Measurements from ENCODE around the gene ARID1B. TPM values are rescaled to one million over a fixed set of nuclear protein-coding genes. Genes with fewer than 3 reads are reported as not detected.

Gene ARID1B
- total RNA-seq, 1 donor from 2014 or later: 155 TPM

DNA sequence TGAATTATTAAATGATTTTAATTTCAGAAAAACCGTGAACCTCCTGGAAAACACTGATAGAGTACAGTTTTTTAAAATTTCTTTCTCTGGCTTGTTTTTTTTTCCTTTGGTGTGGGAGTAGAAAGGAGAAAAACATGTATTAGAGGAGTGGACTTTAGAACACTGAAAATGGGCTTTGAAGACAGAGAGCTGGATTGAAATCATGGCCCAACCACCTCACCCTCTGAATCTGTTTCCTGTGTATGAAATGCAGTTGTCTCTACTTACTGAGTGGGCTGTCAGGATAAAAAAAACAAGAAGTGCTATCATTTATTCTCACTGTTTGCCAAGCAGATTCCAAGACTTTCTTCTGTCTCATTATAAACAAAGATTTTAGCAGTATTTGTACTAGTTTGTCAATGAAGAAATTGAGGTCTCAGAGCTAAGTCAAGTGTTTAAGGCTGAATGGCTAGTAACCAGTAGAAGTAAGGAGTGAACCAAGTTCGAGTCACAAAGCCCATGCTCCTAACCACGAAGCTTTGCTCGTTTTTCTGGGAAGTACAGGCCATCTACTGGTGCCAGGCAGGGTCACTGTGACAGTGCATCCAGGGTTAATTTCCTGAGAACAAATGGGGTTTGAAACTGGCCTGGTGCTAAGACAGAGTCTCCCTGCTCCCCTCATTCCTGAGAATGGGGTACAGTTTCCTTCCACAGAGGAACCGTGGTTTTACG is 289.8 kb downstream of the ARID1B start:
- Mint-ChIP-seq H3K9me3 (no peaks in the 10 kb centered on the region), H3K27ac (peak overlapping the region; percentile 72), H3K4me3 (no peak overlapping the region), H3K27me3 (ENCODE audit: low read depth) (no peaks in the 10 kb centered on the region), H3K4me1 (peaks cover 62% of the 10 kb centered on the region), H3K36me3 (no peaks in the 10 kb centered on the region)
- DNase-seq (ENCODE audit: low spot score in 2 of 2, unreplicated experiment in 2 of 2): no peak
- TF ChIP-seq, protein P1, sequence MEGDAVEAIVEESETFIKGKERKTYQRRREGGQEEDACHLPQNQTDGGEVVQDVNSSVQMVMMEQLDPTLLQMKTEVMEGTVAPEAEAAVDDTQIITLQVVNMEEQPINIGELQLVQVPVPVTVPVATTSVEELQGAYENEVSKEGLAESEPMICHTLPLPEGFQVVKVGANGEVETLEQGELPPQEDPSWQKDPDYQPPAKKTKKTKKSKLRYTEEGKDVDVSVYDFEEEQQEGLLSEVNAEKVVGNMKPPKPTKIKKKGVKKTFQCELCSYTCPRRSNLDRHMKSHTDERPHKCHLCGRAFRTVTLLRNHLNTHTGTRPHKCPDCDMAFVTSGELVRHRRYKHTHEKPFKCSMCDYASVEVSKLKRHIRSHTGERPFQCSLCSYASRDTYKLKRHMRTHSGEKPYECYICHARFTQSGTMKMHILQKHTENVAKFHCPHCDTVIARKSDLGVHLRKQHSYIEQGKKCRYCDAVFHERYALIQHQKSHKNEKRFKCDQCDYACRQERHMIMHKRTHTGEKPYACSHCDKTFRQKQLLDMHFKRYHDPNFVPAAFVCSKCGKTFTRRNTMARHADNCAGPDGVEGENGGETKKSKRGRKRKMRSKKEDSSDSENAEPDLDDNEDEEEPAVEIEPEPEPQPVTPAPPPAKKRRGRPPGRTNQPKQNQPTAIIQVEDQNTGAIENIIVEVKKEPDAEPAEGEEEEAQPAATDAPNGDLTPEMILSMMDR (IDR thresholded peaks at IDR 0.05; ENCODE audit: unreplicated experiment): no peak

DNA sequence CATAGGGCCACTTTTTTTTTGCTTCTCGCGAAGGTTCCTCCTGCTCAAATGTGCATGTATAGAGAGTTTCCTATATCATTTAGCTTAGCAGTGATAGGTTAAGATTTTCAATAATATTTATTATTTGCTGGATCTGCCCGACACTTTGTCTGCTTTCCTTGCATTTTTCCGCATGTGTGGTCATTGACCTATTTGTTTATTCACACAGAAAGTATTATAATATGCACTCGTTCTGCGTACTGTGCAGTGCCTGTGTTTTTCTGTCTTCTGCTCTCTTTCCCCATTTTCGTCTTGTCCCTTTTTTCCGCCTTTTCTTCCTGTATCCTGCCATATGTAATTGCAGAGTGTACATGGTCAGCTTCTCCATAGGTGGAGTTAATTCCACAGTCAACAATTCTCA is 290.3 kb downstream of the ARID1B start:
- no peak overlapping the region for H3K27ac Mint-ChIP-seq
- no peaks in the 10 kb centered on the region for H3K27me3 Mint-ChIP-seq (ENCODE audit: low read depth)
- no peaks in the 10 kb centered on the region for H3K36me3 Mint-ChIP-seq
- no peaks in the 10 kb centered on the region for H3K9me3 Mint-ChIP-seq
- DNase-seq (ENCODE audit: low spot score in 2 of 2, unreplicated experiment in 2 of 2): no peak
- TF ChIP-seq, protein P1 (IDR thresholded peaks at IDR 0.05; ENCODE audit: unreplicated experiment): no peak
- no peak overlapping the region for H3K4me3 Mint-ChIP-seq
- peaks cover 65% of the 10 kb centered on the region for H3K4me1 Mint-ChIP-seq

DNA sequence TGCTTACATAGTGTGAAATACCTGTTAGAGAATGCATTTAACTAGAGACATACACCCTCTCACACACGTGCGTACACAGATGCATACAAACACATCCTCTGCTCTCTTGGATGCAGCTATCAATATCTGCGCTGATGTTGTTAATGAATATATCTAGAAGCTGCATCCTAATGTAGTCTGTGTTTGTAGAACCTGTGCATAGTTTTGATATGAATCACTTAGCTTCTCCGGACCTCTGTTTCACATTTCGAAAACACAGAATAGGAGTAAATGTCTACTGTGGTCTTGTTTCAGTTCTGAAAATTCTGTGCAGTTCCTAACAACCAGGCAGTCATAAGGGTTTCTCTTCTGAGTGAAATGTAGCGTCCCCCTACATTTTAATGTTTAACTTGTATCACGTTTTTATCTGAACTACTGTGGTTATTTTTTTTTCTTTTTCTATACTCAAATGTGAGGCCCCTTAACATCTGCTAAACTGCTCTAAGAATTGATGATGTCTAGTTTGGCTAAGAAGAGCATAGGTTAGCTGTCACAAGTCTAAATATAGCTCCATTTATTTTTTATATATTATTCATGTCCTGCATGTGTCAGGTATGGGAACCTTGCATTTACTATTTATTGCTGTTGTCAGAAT is 291.6 kb downstream of the ARID1B start:
- TF ChIP-seq, protein P1 (IDR thresholded peaks at IDR 0.05; ENCODE audit: unreplicated experiment): no peak
- Mint-ChIP-seq H3K27me3 (ENCODE audit: low read depth) (no peaks in the 10 kb centered on the region), H3K9me3 (no peaks in the 10 kb centered on the region), H3K27ac (peak overlapping the region; percentile 10), H3K4me1 (peaks cover 55% of the 10 kb centered on the region), H3K4me3 (no peak overlapping the region), H3K36me3 (no peaks in the 10 kb centered on the region)
- DNase-seq (ENCODE audit: low spot score in 2 of 2, unreplicated experiment in 2 of 2): no peak

DNA sequence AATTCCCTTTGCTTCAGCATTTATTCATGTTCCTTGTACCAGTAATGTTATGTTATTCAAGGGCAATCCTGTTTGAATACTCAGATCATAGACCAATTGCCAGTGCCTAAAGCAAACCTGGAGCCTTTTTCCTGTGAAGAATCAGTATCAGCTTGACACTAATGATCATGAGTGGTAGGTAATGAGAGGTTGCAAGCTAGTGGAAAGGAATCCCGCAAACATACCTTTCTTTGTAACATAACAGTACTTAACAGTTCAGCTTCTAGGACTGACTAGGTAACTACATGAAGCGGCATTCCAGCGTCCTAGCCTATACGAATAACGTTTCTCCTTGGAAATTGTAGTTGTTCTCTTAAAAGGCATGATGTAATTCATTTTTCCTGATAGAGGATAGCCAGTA is 292.4 kb downstream of the ARID1B start:
- Mint-ChIP-seq H3K4me3 (no peak overlapping the region), H3K9me3 (no peaks in the 10 kb centered on the region), H3K4me1 (peaks cover 51% of the 10 kb centered on the region), H3K36me3 (peaks cover 1% of the 10 kb centered on the region), H3K27me3 (ENCODE audit: low read depth) (no peaks in the 10 kb centered on the region), H3K27ac (no peak overlapping the region)
- no peak for DNase-seq (ENCODE audit: low spot score in 2 of 2, unreplicated experiment in 2 of 2)
- TF ChIP-seq, protein P1 (IDR thresholded peaks at IDR 0.05; ENCODE audit: unreplicated experiment): no peak

DNA sequence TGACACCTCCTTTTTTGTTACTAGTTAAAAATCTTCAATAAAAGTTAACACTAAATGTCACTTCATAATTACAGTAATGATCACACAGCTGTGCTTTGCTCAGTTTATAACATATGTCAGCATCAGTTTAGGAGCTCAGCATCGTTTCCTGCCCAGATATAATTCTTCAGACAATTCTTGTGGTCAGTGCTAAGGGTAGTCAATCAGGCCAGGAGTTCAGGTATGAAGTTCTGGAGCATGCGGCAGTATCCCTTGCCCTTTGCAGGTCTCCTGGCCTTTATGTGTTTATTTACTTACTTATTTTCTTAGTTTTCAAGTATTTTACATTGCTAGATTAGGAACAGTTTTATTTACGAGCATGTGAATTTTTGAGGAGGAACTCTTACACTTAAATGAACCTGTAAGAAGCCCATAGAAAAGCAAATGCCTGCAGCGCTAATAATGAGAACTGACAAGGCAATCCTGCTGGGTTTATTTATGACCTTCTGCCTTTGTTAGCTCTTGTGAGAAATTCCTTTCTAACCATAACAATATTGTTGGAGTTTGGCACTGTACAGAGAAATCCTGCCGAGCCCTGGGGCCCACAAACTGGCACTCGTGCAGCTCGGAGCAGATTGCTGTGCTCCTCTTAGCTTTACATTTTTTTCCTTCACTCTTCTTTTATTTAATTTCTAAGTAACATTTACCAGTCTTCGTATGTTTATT is 293.4 kb downstream of the ARID1B start:
- Mint-ChIP-seq H3K36me3 (peaks cover 3% of the 10 kb centered on the region), H3K9me3 (no peaks in the 10 kb centered on the region), H3K4me3 (peak overlapping the region; percentile 16), H3K4me1 (peaks cover 48% of the 10 kb centered on the region), H3K27me3 (ENCODE audit: low read depth) (no peaks in the 10 kb centered on the region), H3K27ac (peak overlapping the region; percentile 73)
- TF ChIP-seq, protein P1 (IDR thresholded peaks at IDR 0.05; ENCODE audit: unreplicated experiment): no peak
- no peak for DNase-seq (ENCODE audit: low spot score in 2 of 2, unreplicated experiment in 2 of 2)
